Gastroesophageal sphincter (tissue), 4 donors: ENCODE measurements around the gene SPRY4. TPM values are rescaled to one million over a fixed set of nuclear protein-coding genes. Genes with fewer than 3 reads are reported as not detected.

Source experiments
- ATAC-seq: fragments of 150-250 bp; one replicate; pipeline ENCODE4 v1.9.1; 2016; ENCODE audit warnings: mild to moderate bottlenecking, moderate library complexity
- H3K27ac ChIP-seq, 4 donors: fragments of 200-600 bp; sonication (generic) in 3 of 4; 1 replicate in 3 of 4; 2 replicates in 1 of 4; pipeline ENCODE4 v1.5.1; 2016 to 2019
- H3K27me3 ChIP-seq: fragments of 200-600 bp; sonication (generic); one replicate; pipeline ENCODE4 v1.5.1; 2019
- H3K36me3 ChIP-seq, 2 donors: fragments of 200-600 bp; sonication (generic); one replicate each; pipeline ENCODE4 v1.5.1; 2019; ENCODE audit warnings: control low read depth in 1 of 2
- H3K4me1 ChIP-seq, 3 donors: fragments of 200-600 bp; sonication (generic); 1 replicate in 2 of 3; 2 replicates in 1 of 3; pipeline ENCODE4 v1.5.1; 2016 to 2019; ENCODE audit warnings: control low read depth in 2 of 3
- H3K4me3 ChIP-seq, 2 donors: fragments of 200-600 bp; sonication (generic); one replicate each; pipeline ENCODE4 v1.5.1; 2019; ENCODE audit warnings: mild to moderate bottlenecking in 1 of 2, moderate library complexity in 1 of 2
- H3K9me3 ChIP-seq, 3 donors: fragments of 200-600 bp; sonication (generic); one replicate each; pipeline ENCODE4 v1.5.1; 2017 to 2019; ENCODE audit warnings: control low read depth in 2 of 3
- CTCF ChIP-seq, 4 experiments: fragments of 200-600 bp in 2 of 4; fragments of 450-650 bp in 2 of 4; sonication (generic) in 1 of 4; IDR thresholded peaks; one replicate each; pipeline ENCODE4 v1.5.1; 2017 to 2019; ENCODE audit warnings: antibody characterized with exemption in 4 of 4, mild to moderate bottlenecking in 2 of 4, moderate library complexity in 2 of 4
- EP300 ChIP-seq: sonication (generic); formaldehyde crosslinking; IDR thresholded peaks from one replicate; pipeline ENCODE4 v1.6.1; 2017; ENCODE audit warnings: antibody characterized with exemption, mild to moderate bottlenecking
- POLR2A ChIP-seq, 2 donors: fragments of 450-650 bp; IDR thresholded peaks; one replicate each; pipeline ENCODE4 v1.6.1; 2017; ENCODE audit warnings: antibody characterized with exemption in 2 of 2, mild to moderate bottlenecking in 2 of 2, moderate library complexity in 1 of 2
- POLR2AphosphoS5 ChIP-seq: sonication (generic); formaldehyde crosslinking; IDR thresholded peaks from one replicate; pipeline ENCODE4 v1.6.1; 2017; ENCODE audit warnings: antibody characterized with exemption
- WGBS, 2 donors: methylation state at CpG; one replicate each; pipeline ENCODE4 v1.1.5; 2018; ENCODE audit warnings: low coverage in 1 of 2; 5-methylcytosine and 5-hydroxymethylcytosine counted together
- total RNA-seq, 4 donors: library from RNA; depleted of rRNA; stranded (reverse); fragments of >200 nt; gene quantifications; one replicate each; pipeline ENCODE4 v1.1.0, GENCODE V29; 2016

SPRY4 gene
- total RNA-seq, 4 donors from 2014 or later, result 9.2 to 18.1 (median 12.7) TPM

GRCh38 chr5:142312399-142312798 is 12.4 kb downstream of the SPRY4 start:
- H3K9me3 ChIP-seq, result no peaks in the 10 kb centered on the region
- 88 to 92% methylated on average over 5 of the region's 5 CpGs for WGBS, 2 donors
- TF ChIP-seq EP300, result no peak
- TF ChIP-seq POLR2AphosphoS5, result no peak
- TF ChIP-seq POLR2A (IDR thresholded peaks at IDR 0.05), result no peak
- TF ChIP-seq CTCF (IDR thresholded peaks at IDR 0.05), result no peak
- no peak overlapping the region for H3K4me3 ChIP-seq
- no peak for ATAC-seq
- peaks cover 0 to 15% of the 10 kb centered on the region in 2 donors for H3K36me3 ChIP-seq
- H3K4me1 ChIP-seq, result peaks cover 0 to 39% (median 23%) of the 10 kb centered on the region in 3 donors
- H3K27ac ChIP-seq, result no peak overlapping the region
- no peaks in the 10 kb centered on the region for H3K27me3 ChIP-seq

GRCh38 chr5:142311725-142312124 is 13.1 kb downstream of the SPRY4 start:
- Histone ChIP-seq H3K36me3 (peaks cover 0 to 15% of the 10 kb centered on the region in 2 donors), H3K4me1 (peaks cover 0 to 32% (median 18%) of the 10 kb centered on the region in 3 donors), H3K27ac (no peak overlapping the region), H3K27me3 (no peaks in the 10 kb centered on the region), H3K9me3 (no peaks in the 10 kb centered on the region), H3K4me3 (no peak overlapping the region)
- TF ChIP-seq POLR2A (IDR thresholded peaks at IDR 0.05), result no peak
- TF ChIP-seq CTCF (IDR thresholded peaks at IDR 0.05), result no peak
- no peak for TF ChIP-seq EP300
- no peak for TF ChIP-seq POLR2AphosphoS5
- 79% methylated on average over 5 of the region's 7 CpGs; no CpG with 5 or more reads in 1 of the 2 donors for WGBS, 2 donors
- no peak for ATAC-seq

GRCh38 chr5:142310803-142311202 is 14.0 kb downstream of the SPRY4 start:
- TF ChIP-seq CTCF (IDR thresholded peaks at IDR 0.05), result no peak
- TF ChIP-seq POLR2A (IDR thresholded peaks at IDR 0.05), result no peak
- TF ChIP-seq POLR2AphosphoS5, result no peak
- no peak for TF ChIP-seq EP300
- WGBS, 2 donors, result 85 to 90% methylated on average over 4 of the region's 9 CpGs
- ATAC-seq, result no peak
- no peaks in the 10 kb centered on the region for H3K9me3 ChIP-seq
- H3K4me3 ChIP-seq, result no peak overlapping the region
- H3K4me1 ChIP-seq, result peaks cover 0 to 23% (median 10%) of the 10 kb centered on the region in 3 donors
- H3K27me3 ChIP-seq, result no peaks in the 10 kb centered on the region
- peaks cover 0 to 15% of the 10 kb centered on the region in 2 donors for H3K36me3 ChIP-seq
- no peak overlapping the region for H3K27ac ChIP-seq

DNA sequence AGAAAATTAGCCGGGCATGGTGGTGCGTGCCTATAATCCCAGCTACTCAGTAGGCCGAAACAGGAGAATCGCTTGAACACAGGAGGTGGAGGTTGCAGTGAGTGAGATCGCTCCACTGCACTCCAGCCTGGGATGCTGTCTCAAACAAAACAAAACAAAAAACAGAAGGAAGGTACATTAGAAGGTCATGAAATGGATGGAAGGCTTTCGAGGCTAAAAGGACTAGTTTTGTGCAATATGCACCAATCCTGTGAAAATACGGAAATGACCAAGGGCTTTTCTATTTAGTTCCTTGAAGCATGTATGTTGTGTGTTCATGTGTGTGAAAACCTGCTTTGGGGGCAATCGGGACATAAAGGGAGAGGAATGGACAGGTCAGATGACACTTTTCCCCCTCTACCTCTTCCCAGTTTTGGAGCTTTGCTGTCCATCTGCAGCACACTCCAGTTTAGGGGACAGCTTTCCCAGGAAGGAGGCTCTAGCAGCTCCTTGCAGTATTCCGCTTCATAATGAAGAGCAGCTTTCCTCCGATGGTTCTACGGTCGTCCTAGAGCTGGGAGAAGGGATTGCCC is 15.0 kb downstream of the SPRY4 start:
- TF ChIP-seq POLR2AphosphoS5 (no peak), POLR2A (IDR thresholded peaks at IDR 0.05) (no peak), CTCF (IDR thresholded peaks at IDR 0.05) (no peak), EP300 (no peak)
- no peak overlapping the region for H3K27ac ChIP-seq
- H3K4me3 ChIP-seq, result no peak overlapping the region
- ATAC-seq, result no peak
- H3K36me3 ChIP-seq, result peaks cover 0 to 15% of the 10 kb centered on the region in 2 donors
- no peaks in the 10 kb centered on the region for H3K9me3 ChIP-seq
- H3K27me3 ChIP-seq, result no peaks in the 10 kb centered on the region
- H3K4me1 ChIP-seq, result peaks cover 0 to 13% (median 6%) of the 10 kb centered on the region in 3 donors
- WGBS, 2 donors, result 78 to 80% methylated on average over 2 to 12 of the region's 12 CpGs

GRCh38 chr5:142308358-142308757 is 16.5 kb downstream of the SPRY4 start:
- Histone ChIP-seq H3K36me3 (peaks cover 0 to 8% of the 10 kb centered on the region in 2 donors), H3K27me3 (no peaks in the 10 kb centered on the region), H3K27ac (no peak overlapping the region), H3K9me3 (no peaks in the 10 kb centered on the region), H3K4me1 (peaks cover 0 to 2% (median 0%) of the 10 kb centered on the region in 3 donors), H3K4me3 (no peak overlapping the region)
- 100% methylated on average over 1 of the region's 3 CpGs; no CpG with 5 or more reads in 1 of the 2 donors for WGBS, 2 donors
- ATAC-seq, result no peak
- TF ChIP-seq POLR2AphosphoS5, result no peak
- no peak for TF ChIP-seq CTCF (IDR thresholded peaks at IDR 0.05)
- no peak for TF ChIP-seq EP300
- TF ChIP-seq POLR2A (IDR thresholded peaks at IDR 0.05), result no peak
